Endothelial cell (in vitro differentiated cells): Measurements from ENCODE around the gene MMP23B. TPM values are rescaled to one million over a fixed set of nuclear protein-coding genes. Genes with fewer than 3 reads are reported as not detected.

ENCODE experiments used
- DNase-seq: peaks from one replicate; pipeline ENCODE4 v3.0.0; 2021; ENCODE audit warnings: low spot score
- H3K27ac Mint-ChIP-seq: one replicate; pipeline ENCODE4 v1.8.0; 2021; ENCODE audit warnings: mixed read lengths, inconsistent platforms; ENCODE audit not compliant: unreplicated experiment
- H3K27me3 Mint-ChIP-seq: one replicate; pipeline ENCODE4 v1.8.0; 2021; ENCODE audit warnings: mild to moderate bottlenecking, moderate library complexity, mixed read lengths, inconsistent platforms; ENCODE audit not compliant: unreplicated experiment
- H3K36me3 Mint-ChIP-seq: one replicate; pipeline ENCODE4 v1.8.0; 2021; ENCODE audit warnings: mild to moderate bottlenecking, low read depth, mixed read lengths, inconsistent platforms; ENCODE audit not compliant: unreplicated experiment
- H3K4me1 Mint-ChIP-seq: one replicate; pipeline ENCODE4 v1.8.0; 2021; ENCODE audit warnings: mild to moderate bottlenecking, mixed read lengths, inconsistent platforms; ENCODE audit not compliant: unreplicated experiment
- H3K4me3 Mint-ChIP-seq: one replicate; pipeline ENCODE4 v1.8.0; 2021; ENCODE audit warnings: mild to moderate bottlenecking, mixed read lengths, inconsistent platforms; ENCODE audit not compliant: unreplicated experiment
- H3K9me3 Mint-ChIP-seq: one replicate; pipeline ENCODE4 v1.8.0; 2021; ENCODE audit warnings: mixed read lengths, inconsistent platforms; ENCODE audit not compliant: unreplicated experiment
- total RNA-seq: library from RNA; stranded (reverse); fragmentation: NEBNext Ultra II Directional; extraction: Animal tissue kit (Norgen Biotek cat#: 25700); gene quantifications from one replicate; pipeline ENCODE4 v1.2.1, GENCODE V29; 2021; ENCODE audit not compliant: unreplicated experiment
- TF ChIP-seq, protein P1 (sequence below): fragments of 200-600 bp; sonication (generic); IDR thresholded peaks from one replicate; pipeline ENCODE4 v1.5.0; 2021; ENCODE audit warnings: antibody characterized with exemption; ENCODE audit not compliant: unreplicated experiment

The MMP23B gene
- total RNA-seq, 1 donor from 2014 or later = 26.7 TPM

DNA sequence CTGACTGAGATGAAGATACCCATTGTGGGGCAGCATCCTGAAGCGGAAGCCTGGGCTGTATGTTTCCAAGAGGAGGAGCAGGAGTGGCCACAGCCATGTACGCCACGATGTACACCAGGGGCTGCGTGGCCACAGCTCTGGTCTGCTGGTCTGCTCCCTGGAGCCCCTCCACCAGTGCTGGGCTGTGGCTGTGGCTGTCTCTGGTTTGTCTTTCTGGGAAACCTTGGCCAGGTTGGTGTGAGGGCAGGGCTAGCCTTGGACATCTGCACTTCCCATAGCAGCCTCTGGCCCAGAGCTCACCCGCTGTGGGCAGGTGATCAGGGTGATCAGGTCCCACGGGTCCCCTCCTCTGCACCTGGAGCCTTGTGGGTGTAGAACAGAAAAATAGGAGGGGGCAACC is 14.0 kb upstream of the MMP23B start:
- TF ChIP-seq, protein P1, sequence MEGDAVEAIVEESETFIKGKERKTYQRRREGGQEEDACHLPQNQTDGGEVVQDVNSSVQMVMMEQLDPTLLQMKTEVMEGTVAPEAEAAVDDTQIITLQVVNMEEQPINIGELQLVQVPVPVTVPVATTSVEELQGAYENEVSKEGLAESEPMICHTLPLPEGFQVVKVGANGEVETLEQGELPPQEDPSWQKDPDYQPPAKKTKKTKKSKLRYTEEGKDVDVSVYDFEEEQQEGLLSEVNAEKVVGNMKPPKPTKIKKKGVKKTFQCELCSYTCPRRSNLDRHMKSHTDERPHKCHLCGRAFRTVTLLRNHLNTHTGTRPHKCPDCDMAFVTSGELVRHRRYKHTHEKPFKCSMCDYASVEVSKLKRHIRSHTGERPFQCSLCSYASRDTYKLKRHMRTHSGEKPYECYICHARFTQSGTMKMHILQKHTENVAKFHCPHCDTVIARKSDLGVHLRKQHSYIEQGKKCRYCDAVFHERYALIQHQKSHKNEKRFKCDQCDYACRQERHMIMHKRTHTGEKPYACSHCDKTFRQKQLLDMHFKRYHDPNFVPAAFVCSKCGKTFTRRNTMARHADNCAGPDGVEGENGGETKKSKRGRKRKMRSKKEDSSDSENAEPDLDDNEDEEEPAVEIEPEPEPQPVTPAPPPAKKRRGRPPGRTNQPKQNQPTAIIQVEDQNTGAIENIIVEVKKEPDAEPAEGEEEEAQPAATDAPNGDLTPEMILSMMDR = no peak
- Mint-ChIP-seq H3K36me3 (peaks cover 17% of the 10 kb centered on the region), H3K4me3 (peak overlapping the region; percentile 91), H3K4me1 (peaks cover 25% of the 10 kb centered on the region), H3K9me3 (no peaks in the 10 kb centered on the region), H3K27ac (peak overlapping the region; percentile 61), H3K27me3 (peaks cover 19% of the 10 kb centered on the region)
- DNase-seq = no peak

DNA sequence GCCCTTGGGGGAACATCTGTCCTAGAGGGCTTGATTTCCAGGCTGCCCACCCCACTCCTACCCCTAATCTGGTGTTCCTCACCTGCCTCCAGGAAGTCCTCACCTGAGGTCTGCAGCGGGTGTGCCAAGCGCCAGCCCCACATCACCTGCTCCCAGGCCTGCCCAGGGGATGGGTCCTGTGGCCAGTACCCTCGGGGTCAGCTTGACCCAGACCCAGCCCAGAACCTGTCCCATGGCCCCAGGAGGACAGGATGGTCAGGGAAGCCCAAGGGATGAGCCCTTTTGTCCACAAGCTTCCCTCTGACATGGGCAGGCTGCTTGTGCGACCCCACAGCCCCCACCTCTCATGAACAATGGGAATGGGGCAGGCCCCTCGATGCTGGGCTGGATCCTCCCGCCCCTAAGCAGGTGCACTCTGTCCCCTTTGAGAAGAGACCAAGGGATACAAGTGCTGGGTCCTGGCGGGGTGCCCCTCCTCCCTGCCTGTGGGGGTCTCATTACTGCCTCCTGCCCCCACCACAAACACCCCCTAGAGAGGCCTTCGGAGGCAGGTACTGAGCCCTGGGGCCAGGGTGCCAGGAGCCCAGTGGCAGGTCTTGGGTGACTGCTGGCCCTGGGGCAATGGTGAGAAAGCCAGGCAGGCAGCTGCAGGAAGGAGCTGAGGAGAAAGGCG is 13.4 kb upstream of the MMP23B start:
- TF ChIP-seq, protein P1 = no peak
- H3K4me3 Mint-ChIP-seq = no peak overlapping the region
- peaks cover 18% of the 10 kb centered on the region for H3K27me3 Mint-ChIP-seq
- no peaks in the 10 kb centered on the region for H3K9me3 Mint-ChIP-seq
- peaks cover 24% of the 10 kb centered on the region for H3K4me1 Mint-ChIP-seq
- H3K27ac Mint-ChIP-seq = no peak overlapping the region
- H3K36me3 Mint-ChIP-seq = peaks cover 17% of the 10 kb centered on the region
- no peak for DNase-seq

DNA sequence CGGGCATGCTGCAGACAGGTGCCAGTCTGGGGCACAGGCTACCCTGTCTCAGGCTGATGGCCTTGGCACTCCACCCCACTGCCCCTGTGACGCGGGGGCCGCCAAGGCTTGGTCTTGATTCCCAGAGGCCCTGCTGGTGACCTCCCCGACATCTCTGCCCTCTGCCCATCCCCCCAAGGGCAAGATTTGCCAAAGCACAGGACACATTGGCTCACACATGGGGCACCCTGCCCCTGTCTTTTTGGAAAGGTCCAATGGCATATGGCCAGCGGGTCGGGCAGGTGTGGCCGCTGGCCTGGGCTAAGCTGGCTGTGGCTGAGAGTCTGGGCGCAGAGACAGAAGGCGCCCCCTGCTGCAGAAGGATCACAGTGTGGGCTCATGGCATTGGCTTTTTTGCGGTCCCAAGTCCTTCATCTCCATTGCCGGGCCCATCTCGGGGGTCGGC is 12.0 kb upstream of the MMP23B start:
- Mint-ChIP-seq H3K27ac (no peak overlapping the region), H3K9me3 (no peaks in the 10 kb centered on the region), H3K36me3 (peaks cover 13% of the 10 kb centered on the region), H3K4me3 (no peak overlapping the region), H3K4me1 (peaks cover 10% of the 10 kb centered on the region), H3K27me3 (peaks cover 9% of the 10 kb centered on the region)
- peak; percentile 54 for DNase-seq
- TF ChIP-seq, protein P1 = no peak

DNA sequence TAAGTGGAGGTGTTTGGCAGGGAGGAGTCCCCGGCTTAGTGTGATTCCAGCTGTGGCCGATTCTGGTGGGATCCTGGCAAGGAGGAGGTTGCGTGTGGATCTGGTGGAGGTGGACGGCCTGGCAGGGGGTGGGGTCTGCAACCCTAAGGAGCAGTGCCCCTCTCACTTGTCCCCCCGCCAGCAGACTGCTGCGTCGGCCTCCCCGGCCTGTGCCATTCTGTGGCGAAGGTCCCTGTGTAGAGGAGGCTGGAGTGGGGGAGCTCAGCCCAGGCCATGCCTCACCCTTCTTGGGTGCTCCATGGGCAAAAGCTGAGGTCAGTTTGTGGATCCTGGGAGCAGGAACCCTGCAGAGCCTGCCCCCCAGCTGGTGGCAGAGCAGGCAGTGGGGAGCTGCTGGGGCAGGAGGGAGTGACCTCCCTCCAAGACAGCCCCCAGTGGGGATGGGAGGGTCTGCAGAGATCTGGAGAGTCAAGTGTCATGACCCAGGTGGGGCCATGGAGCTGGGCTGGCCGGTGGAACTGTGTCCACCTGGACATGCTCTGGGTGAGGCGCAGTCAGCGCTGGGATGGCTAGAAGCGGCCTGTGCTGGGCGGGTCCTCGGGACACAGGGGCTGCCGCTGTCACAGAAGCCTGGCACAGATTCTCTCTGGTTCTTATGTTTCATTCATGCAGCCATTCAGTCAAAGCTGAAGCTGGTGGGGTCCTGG is 11.4 kb upstream of the MMP23B start:
- Mint-ChIP-seq H3K4me1 (peaks cover 10% of the 10 kb centered on the region), H3K4me3 (no peak overlapping the region), H3K27me3 (peaks cover 8% of the 10 kb centered on the region), H3K36me3 (peaks cover 13% of the 10 kb centered on the region), H3K27ac (no peak overlapping the region), H3K9me3 (no peaks in the 10 kb centered on the region)
- no peak for DNase-seq
- TF ChIP-seq, protein P1 = no peak
